SK-N-MC (cell line): ENCODE data around the gene CDH12.
A peak's percentile ranks its signal among the peaks of the same experiment; 100 is the strongest.

Experiments used
- DNase-seq: peaks from one replicate; pipeline ENCODE4 v3.0.0-alpha.2; 2011; ENCODE audit warnings: low read depth, low spot score
- H3K27ac ChIP-seq: fragments of 200-600 bp; sonication (generic); 2 replicates; pipeline ENCODE4 v1.5.1; 2016; ENCODE audit warnings: mixed run types
- H3K36me3 ChIP-seq: fragments of 200-600 bp; sonication (generic); 2 replicates; pipeline ENCODE4 v1.6.1; 2017; ENCODE audit warnings: antibody characterized with exemption, low read length, mixed read lengths; ENCODE audit not compliant: insufficient read depth
- H3K4me3 ChIP-seq: fragments of 200-600 bp; sonication (generic); 2 replicates; pipeline ENCODE4 v1.5.1; 2016
- H3K9ac ChIP-seq: fragments of 200-600 bp; sonication (generic); 2 replicates; pipeline ENCODE4 v1.8.0; 2017; ENCODE audit warnings: mixed run types, mixed read lengths; ENCODE audit not compliant: insufficient read length
- H3K9me3 ChIP-seq: fragments of 200-600 bp; sonication (generic); 2 replicates; pipeline ENCODE4 v1.6.1; 2017; ENCODE audit warnings: low read depth, mild to moderate bottlenecking, antibody characterized with exemption, low read length, moderate library complexity, mixed read lengths
- EZH2 ChIP-seq: fragments of 200-600 bp; sonication (generic); IDR thresholded peaks from one replicate; pipeline ENCODE4 v1.6.1; 2017; ENCODE audit warnings: antibody characterized with exemption
- FOXP2 ChIP-seq: optimal IDR thresholded peaks from 2 replicates; pipeline ENCODE3; 2011; ENCODE audit warnings: mild to moderate bottlenecking, moderate library complexity; ENCODE audit not compliant: insufficient read depth; ENCODE audit errors: extremely low read length, control extremely low read depth
- POLR2AphosphoS5 ChIP-seq: IDR thresholded peaks from 2 replicates; pipeline ENCODE4 v1.6.1; 2012; ENCODE audit warnings: mild to moderate bottlenecking, low read depth, low read length, borderline replicate concordance

CDH12 gene

DNA sequence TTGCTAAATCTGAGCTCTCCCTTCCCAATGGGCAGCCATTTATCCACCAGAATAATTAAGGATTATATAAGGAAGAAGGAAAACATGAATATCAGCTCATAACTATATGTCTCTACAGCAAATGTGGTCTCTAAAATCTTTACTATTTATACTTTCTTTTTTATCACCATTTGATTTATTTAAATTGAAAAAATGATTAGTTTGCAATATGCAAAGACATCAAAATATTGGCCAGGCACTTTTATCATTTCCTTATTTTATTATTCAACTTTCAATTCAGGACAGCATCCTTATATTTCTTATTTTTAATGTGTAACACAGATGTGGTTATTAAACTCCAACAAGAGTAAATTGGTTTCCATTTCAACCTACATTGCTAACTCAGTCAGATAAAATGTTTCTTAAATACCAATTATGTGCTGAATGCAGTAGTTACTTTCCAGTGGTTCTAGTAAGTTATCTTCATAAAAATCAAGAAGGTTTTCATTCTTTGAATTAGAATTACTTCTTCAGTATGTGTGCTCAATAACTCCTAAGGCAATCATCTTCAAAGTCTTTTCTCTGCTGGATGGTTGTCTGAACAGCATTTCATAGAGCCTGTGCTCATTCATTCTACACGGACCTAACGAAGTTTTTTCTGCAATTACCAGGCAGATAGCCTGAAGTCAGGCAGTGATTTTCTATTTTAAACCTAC, 1148.0 kb downstream of the CDH12 start:
- no peak for TF ChIP-seq POLR2AphosphoS5
- TF ChIP-seq EZH2, result no peak
- TF ChIP-seq FOXP2, result no peak
- no peak overlapping the region for H3K4me3 ChIP-seq
- no peak overlapping the region for H3K27ac ChIP-seq
- no peaks in the 10 kb centered on the region for H3K9me3 ChIP-seq
- DNase-seq, result no peak
- H3K36me3 ChIP-seq, result no peaks in the 10 kb centered on the region
- H3K9ac ChIP-seq, result no peak overlapping the region

DNA sequence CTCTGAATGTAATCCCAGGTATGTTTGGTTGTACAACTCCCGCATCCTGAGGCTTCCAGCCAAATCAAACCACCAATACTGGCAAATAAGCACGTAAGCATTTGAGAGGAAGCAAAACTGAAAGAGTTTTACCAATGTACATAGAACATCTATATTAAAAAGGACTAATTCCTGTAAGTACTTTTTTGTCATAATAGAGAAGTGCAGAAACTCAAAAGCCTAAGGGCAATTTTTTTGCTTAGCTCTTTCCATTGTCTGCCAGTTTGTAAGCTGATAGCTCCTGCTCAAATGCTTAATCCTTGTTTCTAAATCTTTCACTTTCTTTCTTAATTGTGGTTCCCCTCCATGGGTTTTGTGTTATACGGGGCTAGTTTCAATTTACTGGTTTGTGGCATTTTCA, 1151.8 kb downstream of the CDH12 start:
- Histone ChIP-seq H3K36me3 (no peaks in the 10 kb centered on the region), H3K4me3 (peak overlapping the region; percentile 42), H3K27ac (peak overlapping the region; percentile 10; the same call in 1 of the 2 replicates), H3K9me3 (no peaks in the 10 kb centered on the region), H3K9ac (peak overlapping the region; percentile 5)
- DNase-seq, result peak; percentile 48
- TF ChIP-seq EZH2, result no peak
- TF ChIP-seq POLR2AphosphoS5, result peak; percentile 30; the same call in 1 of the 2 replicates
